ENCODE data around the gene NSMF.
A peak's percentile ranks its signal among the peaks of the same experiment; 100 is the strongest.

Gene NSMF

DNA sequence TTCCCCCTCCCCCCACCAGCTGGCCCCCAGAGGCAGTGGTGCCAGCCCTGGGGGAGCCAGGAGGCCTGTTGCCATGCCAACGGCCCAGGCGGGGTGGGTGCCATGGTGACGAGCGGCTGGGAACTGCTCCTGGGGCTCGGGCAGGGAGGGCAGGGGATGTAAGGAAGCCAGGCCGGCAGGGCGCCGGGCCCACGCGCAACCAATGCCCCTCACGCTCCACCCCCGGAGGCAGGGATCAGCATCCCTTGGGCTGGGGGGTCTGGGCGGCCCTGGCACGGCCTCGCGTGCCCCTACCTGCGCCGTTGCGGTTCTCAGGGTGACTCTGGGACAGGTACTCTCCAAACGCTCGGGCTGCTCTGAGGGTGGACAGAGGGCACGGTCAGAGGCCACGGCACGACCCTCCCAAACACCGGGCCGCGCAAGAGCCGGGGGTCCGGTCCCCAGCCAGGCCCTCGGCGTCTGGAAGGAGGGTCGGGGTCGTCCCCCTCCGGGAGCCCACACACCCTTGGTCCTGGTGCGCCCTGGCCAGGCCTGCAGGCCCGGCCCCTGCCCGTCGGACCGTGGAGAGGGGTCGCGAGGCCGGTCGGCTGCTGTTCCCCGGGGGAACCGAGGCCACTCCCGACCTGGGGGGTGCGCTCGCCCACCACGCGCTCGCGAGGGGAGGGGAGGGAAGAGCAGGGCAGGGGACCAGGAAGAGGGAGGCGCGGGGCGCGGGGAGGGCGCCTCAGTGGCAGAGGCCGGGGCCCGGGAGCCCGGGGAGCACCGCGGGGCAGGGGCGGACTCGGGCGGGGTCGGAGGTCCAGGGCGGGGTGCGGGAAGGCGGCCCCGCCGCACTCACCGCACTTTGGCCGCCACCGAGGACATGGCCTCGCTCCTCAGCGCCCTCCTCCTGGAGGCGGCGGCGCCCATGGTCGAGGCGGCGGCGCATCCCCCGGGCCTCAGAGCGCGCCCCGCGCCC, 661 bp downstream of the NSMF start:
- Histone ChIP-seq H3K27ac (ENCODE audit: low read length) (no peak overlapping the region), H3K36me3 (ENCODE audit: control insufficient read depth, low read depth, low read length) (peaks cover 4% of the 10 kb centered on the region), H3K9me3 (ENCODE audit: control insufficient read depth, low read depth, low read length) (no peaks in the 10 kb centered on the region), H3K9ac (ENCODE audit: low read length) (peak overlapping the region; percentile 52), H3K27me3 (ENCODE audit: control insufficient read depth, insufficient read depth, low read length) (no peaks in the 10 kb centered on the region), H3K4me3 (ENCODE audit: low read length) (peak overlapping the region; percentile 66), H3K4me1 (ENCODE audit: control insufficient read depth, low read depth, low read length) (peaks cover 6% of the 10 kb centered on the region)

DNA sequence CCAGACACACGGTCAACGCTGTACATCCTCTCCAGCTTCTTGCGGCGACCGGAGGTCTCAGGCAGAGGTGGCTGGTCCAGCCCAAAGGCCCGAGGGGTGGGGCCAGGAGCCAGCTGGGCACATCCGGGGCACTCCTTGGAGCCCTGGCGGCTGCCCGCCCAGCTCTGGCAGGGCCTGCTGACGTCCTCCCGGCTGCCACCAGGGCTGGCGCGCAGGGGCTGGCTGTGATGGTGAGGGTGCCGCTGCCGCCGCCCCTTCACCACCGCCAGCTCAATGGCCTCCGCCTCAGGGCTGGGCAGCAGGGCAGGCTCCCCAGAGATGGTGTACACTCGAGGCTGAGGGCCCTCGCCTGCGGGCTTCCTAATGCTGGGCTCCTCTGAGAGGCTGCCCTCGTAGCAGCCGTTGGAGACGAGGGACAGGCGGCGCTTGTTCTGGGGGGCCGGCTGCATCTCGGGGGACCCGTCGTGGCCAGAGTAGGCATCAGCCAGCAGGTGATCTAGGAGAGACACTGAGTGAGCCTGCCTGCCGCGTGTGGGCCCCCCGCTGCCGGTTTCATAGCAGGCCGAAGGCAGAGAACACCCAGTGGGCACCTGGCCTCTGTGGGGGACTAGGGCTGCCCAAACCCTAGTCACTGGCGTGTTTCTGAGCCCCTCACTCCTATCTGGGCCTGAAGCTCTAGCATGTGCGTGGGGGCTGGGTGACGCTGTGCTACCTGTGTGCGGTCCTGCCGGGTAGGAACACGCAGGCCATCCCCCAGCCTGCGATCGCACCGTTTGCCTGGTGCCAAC, 1.5 kb downstream of the NSMF start:
- Histone ChIP-seq H3K36me3 (ENCODE audit: control insufficient read depth, low read depth, low read length) (peaks cover 4% of the 10 kb centered on the region), H3K4me3 (ENCODE audit: low read length) (no peak overlapping the region), H3K9ac (ENCODE audit: low read length) (no peak overlapping the region), H3K9me3 (ENCODE audit: control insufficient read depth, low read depth, low read length) (no peaks in the 10 kb centered on the region), H3K4me1 (ENCODE audit: control insufficient read depth, low read depth, low read length) (peaks cover 6% of the 10 kb centered on the region), H3K27me3 (ENCODE audit: control insufficient read depth, insufficient read depth, low read length) (no peaks in the 10 kb centered on the region), H3K27ac (ENCODE audit: low read length) (no peak overlapping the region)

DNA sequence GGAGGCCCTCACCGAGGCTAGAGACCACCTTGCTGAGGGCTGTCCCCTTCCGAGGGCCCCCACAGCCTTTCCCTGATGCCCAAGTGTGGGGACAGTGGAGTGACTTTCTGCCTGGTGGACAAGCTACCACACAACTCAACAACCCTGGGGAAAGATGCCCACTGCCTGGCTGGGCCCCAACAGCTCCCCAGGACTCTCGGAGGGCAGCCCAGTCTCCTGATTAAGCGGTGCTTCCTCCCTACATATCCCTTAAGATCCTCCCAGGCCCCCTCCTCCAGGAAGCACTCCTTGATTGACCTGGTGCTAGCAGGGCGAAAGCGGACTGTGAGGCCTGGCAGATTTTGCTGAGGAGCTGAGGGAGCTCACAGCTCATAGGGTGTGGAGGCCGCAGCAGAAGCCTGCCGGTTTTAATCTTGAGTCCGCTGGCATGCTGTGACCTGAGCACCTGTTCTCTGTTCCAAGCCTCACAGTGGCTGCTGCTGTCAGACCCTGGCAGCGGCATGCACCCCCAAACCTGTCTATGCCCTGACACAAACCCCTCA, 2.2 kb downstream of the NSMF start:
- Histone ChIP-seq H3K36me3 (ENCODE audit: control insufficient read depth, low read depth, low read length) (peaks cover 4% of the 10 kb centered on the region), H3K27me3 (ENCODE audit: control insufficient read depth, insufficient read depth, low read length) (no peaks in the 10 kb centered on the region), H3K9ac (ENCODE audit: low read length) (no peak overlapping the region), H3K4me1 (ENCODE audit: control insufficient read depth, low read depth, low read length) (peaks cover 6% of the 10 kb centered on the region), H3K4me3 (ENCODE audit: low read length) (no peak overlapping the region), H3K27ac (ENCODE audit: low read length) (no peak overlapping the region), H3K9me3 (ENCODE audit: control insufficient read depth, low read depth, low read length) (no peaks in the 10 kb centered on the region)

DNA sequence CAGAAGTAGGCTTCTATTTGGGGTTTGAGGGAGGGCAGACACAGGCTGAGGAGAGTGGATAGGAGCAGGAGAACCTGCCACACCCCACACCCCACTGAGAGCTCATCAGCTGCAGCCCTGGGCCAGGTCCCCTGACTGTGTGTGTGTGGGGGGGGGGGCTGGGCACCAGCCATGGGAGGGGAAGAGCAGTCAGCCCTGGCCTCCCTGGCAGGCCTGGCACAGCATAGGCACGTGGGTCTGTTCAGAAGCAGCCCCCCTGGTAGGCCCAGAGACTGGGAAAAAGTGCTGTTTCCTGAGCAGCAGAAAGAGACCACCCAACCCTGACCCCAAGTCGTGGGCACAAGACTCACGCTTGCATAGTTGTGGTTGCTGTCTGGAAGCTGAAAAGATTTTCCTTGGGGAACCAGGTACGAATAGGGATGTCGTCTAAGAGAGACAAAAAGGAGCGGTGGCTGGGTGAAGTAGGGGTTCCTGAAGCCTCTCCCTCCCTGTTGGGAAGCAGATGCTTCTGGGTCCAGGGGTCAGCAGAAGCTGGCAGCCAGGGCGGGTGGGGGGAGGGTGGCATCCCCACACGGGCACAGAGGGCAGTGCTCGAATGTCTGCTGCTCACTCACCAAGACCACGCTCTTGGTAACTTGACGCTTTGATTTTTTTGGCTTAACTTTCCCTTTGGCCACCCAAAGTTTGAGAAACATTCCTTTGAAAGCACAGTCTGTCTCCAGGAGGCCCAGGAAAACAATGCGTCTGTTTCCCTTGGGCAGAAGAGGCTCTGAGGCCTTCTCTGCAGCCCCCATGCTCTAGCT, 2.9 kb downstream of the NSMF start:
- Histone ChIP-seq H3K27ac (ENCODE audit: low read length) (no peak overlapping the region), H3K27me3 (ENCODE audit: control insufficient read depth, insufficient read depth, low read length) (no peaks in the 10 kb centered on the region), H3K4me3 (ENCODE audit: low read length) (no peak overlapping the region), H3K9me3 (ENCODE audit: control insufficient read depth, low read depth, low read length) (no peaks in the 10 kb centered on the region), H3K4me1 (ENCODE audit: control insufficient read depth, low read depth, low read length) (peaks cover 6% of the 10 kb centered on the region), H3K36me3 (ENCODE audit: control insufficient read depth, low read depth, low read length) (peaks cover 4% of the 10 kb centered on the region), H3K9ac (ENCODE audit: low read length) (no peak overlapping the region)

DNA sequence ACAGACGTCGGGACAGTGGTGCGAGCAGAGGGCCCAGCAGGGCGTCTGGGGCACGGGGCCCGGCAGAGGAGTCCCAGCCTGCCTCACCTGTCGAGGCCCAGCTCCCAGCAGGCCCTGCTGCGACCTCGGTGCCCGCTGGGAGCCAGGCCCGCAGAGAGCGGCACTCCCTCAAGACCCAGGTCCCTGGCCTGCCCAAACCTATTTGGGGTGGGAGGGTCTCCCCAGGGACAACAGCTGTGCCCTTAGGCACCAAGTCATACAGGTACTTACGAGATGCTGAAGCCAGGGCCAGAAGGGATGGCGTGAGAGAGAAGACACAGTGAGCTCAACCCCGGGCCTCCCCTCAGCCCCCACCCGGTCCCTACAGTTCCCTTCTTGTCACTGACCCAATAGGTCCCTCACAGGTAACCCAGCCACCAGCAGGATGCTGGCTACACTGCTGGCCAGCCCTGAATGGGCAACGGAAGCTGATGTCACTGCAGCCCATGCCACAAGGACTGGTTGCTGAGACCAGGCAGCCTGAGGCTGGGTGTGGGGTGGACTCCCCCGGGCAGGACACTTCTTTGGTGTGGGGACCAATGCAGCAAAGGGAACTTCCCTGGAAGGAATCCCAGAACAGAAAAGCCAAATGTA, 3.7 kb downstream of the NSMF start:
- Histone ChIP-seq H3K9ac (ENCODE audit: low read length) (no peak overlapping the region), H3K36me3 (ENCODE audit: control insufficient read depth, low read depth, low read length) (peaks cover 4% of the 10 kb centered on the region), H3K27ac (ENCODE audit: low read length) (no peak overlapping the region)

DNA sequence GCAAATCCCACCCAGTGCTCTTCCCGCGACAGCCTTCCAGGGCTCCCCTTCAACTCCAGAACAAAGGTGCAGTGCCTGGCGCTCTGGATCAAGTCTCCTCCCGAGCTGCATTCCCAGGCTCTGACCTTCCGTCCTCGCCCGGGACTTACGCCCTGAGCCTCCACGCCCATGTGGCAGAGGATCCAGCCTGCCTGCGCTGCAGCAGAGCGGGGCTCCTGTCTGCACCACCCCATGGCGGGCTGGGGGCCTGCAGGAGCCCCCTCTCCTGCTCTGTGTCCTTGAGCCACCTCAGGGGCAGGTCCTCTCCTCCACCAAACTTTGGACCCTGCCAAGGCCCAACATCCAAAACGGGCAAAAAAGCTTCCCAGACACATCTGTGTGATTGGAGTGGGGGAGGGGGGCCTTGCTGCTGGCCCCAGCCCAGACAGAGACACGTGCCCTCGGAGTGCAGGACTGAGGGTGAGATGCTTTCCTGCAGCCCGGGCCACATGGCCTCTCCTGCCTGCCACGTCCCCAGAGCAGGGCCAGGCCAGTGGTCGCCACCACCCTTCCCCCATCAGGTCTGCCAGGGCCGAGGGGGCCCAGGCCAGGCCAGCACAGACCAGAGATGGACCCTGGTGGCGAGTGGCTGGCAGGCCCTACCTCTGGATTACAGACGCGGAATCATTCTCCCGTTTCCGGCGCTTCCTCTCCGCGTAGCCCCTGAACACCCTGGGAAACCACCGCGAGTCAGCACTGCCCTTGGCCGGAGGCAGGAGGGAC, 4.4 kb downstream of the NSMF start:
- H3K4me3 ChIP-seq (ENCODE audit: low read length): peak overlapping the region; percentile 54
- peaks cover 4% of the 10 kb centered on the region for H3K36me3 ChIP-seq (ENCODE audit: control insufficient read depth, low read depth, low read length)
- peaks cover 6% of the 10 kb centered on the region for H3K4me1 ChIP-seq (ENCODE audit: control insufficient read depth, low read depth, low read length)
- H3K9me3 ChIP-seq (ENCODE audit: control insufficient read depth, low read depth, low read length): no peaks in the 10 kb centered on the region
- no peak overlapping the region for H3K27ac ChIP-seq (ENCODE audit: low read length)
- H3K27me3 ChIP-seq (ENCODE audit: control insufficient read depth, insufficient read depth, low read length): no peaks in the 10 kb centered on the region
- H3K9ac ChIP-seq (ENCODE audit: low read length): peak overlapping the region; percentile 7

More for the DNA sequence above, 3.7 kb downstream of the NSMF start:
- Histone ChIP-seq H3K27me3 (ENCODE audit: control insufficient read depth, insufficient read depth, low read length) (no peaks in the 10 kb centered on the region), H3K9me3 (ENCODE audit: control insufficient read depth, low read depth, low read length) (no peaks in the 10 kb centered on the region), H3K4me3 (ENCODE audit: low read length) (no peak overlapping the region), H3K4me1 (ENCODE audit: control insufficient read depth, low read depth, low read length) (peaks cover 6% of the 10 kb centered on the region)

DNA sequence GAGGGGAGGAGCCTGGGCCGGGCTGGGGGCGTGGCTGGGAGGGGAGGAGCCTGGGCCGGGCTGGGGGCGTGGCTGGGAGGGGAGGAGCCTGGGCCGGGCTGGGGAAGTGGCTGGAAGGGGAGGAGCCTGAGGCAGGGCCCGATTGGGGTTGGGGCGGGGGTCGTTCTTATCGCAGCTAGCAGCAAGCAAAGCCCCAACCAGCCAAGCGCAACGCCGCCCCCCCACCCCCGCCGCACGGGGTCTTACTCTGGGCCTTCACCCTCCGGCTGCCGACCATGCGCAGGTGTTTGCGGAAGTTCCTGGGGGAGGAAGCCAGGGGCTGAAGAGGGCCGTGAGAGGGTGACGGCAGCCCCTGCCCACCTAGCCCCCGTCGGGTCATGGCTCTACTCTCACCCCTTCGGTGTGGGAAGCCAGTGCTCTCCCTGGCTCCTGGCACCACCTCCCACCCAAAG, 5.0 kb downstream of the NSMF start:
- Histone ChIP-seq H3K9ac (ENCODE audit: low read length) (peak overlapping the region; percentile 7), H3K36me3 (ENCODE audit: control insufficient read depth, low read depth, low read length) (peaks cover 4% of the 10 kb centered on the region), H3K4me1 (ENCODE audit: control insufficient read depth, low read depth, low read length) (peaks cover 6% of the 10 kb centered on the region), H3K27me3 (ENCODE audit: control insufficient read depth, insufficient read depth, low read length) (no peaks in the 10 kb centered on the region), H3K27ac (ENCODE audit: low read length) (no peak overlapping the region), H3K9me3 (ENCODE audit: control insufficient read depth, low read depth, low read length) (no peaks in the 10 kb centered on the region), H3K4me3 (ENCODE audit: low read length) (peak overlapping the region; percentile 54)

DNA sequence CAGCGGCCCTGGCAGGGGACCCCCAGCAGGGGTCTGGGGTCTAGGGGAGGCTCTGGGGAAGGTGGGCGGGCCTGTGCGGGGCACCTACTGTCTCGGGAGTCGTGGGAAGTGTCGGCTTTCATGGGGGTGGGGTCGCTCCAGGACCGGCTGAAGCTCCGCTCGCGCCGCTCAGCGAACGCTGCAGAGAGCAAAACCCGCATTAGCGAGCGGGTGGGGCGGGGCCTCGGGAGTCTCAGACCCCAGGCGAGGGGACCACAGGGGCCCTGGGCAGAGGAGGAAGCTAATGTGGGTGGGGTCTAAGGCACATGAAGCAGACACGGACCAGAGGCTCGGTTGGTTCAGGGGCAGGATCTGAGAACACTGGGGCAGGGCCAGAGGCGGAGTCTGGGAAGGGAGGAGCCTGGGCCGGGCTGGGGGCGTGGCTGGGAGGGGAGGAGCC, 5.5 kb downstream of the NSMF start:
- Histone ChIP-seq H3K4me1 (ENCODE audit: control insufficient read depth, low read depth, low read length) (peaks cover 6% of the 10 kb centered on the region), H3K36me3 (ENCODE audit: control insufficient read depth, low read depth, low read length) (peaks cover 4% of the 10 kb centered on the region), H3K27ac (ENCODE audit: low read length) (no peak overlapping the region), H3K4me3 (ENCODE audit: low read length) (peak overlapping the region; percentile 55), H3K27me3 (ENCODE audit: control insufficient read depth, insufficient read depth, low read length) (no peaks in the 10 kb centered on the region), H3K9me3 (ENCODE audit: control insufficient read depth, low read depth, low read length) (no peaks in the 10 kb centered on the region), H3K9ac (ENCODE audit: low read length) (no peak overlapping the region)

DNA sequence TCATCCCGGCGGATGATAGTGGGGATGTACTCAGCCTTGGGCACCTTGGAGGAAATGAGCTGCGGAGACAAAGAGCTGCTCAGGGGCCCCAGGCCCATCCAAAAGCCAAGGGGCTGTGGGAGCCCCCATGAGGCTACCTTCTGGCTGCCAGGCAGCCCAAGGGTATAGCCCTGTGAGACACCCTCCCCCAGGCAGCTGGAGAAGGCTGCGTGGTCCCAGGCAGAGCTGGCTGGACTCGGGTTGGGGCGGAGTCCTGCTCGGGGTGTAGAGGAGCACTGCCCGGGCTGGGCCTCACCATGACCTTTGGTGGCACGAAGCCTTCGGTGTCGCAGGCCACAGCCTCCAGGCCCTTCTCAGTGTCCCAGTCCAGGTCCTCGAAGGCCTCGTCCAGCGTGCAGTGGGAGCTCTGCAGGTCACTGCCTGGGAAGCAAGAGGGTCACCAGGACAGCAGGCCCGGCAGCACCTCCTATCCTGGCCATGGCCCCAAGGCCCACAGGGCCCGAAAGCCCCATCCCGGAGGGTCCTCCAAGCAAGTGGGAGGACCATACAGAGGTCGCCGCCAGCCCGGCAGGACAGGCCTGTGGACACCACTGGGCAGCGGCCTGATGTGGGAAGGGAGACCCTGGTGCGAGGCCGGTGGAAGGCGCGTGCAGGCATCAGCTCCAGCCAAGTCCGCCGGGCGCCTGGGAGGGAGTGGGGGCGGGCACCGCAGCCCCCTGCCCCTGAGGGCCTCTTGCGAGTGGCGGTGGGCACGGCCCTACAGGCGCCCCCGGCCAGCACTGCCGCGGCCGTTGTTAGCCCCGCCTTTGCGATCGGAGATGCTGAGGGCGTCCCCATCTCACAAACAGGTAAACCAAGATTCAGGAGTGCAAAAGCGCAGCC, 6.1 kb downstream of the NSMF start:
- no peak overlapping the region for H3K27ac ChIP-seq (ENCODE audit: low read length)
- no peaks in the 10 kb centered on the region for H3K9me3 ChIP-seq (ENCODE audit: control insufficient read depth, low read depth, low read length)
- H3K27me3 ChIP-seq (ENCODE audit: control insufficient read depth, insufficient read depth, low read length): no peaks in the 10 kb centered on the region
- no peak overlapping the region for H3K9ac ChIP-seq (ENCODE audit: low read length)
- peaks cover 4% of the 10 kb centered on the region for H3K36me3 ChIP-seq (ENCODE audit: control insufficient read depth, low read depth, low read length)
- H3K4me1 ChIP-seq (ENCODE audit: control insufficient read depth, low read depth, low read length): peaks cover 6% of the 10 kb centered on the region
- peak overlapping the region; percentile 55 for H3K4me3 ChIP-seq (ENCODE audit: low read length)

Measured in iPS-18a (cell line).